ENCODE results near the gene SREK1IP1.
A peak's percentile ranks its signal among the peaks of the same experiment; 100 is the strongest.

SREK1IP1 gene

DNA sequence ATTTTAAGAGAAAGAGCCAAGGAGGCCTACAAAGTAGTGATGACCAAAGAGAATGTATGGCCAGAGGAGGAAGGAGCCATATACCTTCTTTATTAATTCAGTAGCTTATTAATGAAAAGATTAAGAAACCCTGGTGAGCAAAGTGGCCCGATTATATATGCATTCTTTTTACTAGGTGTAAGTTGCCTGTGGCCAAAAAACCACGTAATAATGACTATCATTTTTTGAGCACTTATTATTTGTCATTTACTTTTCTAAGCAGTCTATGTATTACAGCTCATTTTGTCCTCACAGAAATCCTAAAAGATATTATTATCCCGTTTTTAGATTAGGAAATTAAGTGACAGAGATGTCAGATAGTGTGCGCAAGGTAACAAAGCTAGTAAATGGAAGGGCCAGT, 3.2 kb upstream of the SREK1IP1 start:
- no peak overlapping the region for H3K27ac ChIP-seq
- CTCF ChIA-PET, result interaction anchor here (0.6 to 0.8 kb wide), 2 partner anchors 12 to 710 kb away, joined by 3 to 5 read pairs; partner anchors contain the start of gene ADAMTS6
- TF ChIP-seq, protein P1, sequence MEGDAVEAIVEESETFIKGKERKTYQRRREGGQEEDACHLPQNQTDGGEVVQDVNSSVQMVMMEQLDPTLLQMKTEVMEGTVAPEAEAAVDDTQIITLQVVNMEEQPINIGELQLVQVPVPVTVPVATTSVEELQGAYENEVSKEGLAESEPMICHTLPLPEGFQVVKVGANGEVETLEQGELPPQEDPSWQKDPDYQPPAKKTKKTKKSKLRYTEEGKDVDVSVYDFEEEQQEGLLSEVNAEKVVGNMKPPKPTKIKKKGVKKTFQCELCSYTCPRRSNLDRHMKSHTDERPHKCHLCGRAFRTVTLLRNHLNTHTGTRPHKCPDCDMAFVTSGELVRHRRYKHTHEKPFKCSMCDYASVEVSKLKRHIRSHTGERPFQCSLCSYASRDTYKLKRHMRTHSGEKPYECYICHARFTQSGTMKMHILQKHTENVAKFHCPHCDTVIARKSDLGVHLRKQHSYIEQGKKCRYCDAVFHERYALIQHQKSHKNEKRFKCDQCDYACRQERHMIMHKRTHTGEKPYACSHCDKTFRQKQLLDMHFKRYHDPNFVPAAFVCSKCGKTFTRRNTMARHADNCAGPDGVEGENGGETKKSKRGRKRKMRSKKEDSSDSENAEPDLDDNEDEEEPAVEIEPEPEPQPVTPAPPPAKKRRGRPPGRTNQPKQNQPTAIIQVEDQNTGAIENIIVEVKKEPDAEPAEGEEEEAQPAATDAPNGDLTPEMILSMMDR (conservative IDR thresholded peaks at IDR 0.05; ENCODE audit: low read depth), result no peak
- POLR2A ChIA-PET (ENCODE audit: low non-redundant PET), result no interaction called here
- no peak for DNase-seq (ENCODE audit: low spot score)

GRCh38 chr5:64769855-64770254, 1.4 kb upstream of the SREK1IP1 start:
- ChIA-PET POLR2A (ENCODE audit: low non-redundant PET) (no interaction called here), CTCF (interaction anchor here (0.7 kb wide), 1 partner anchor 807 kb away, joined by 3 read pairs; no protein-coding TSS in a partner anchor)
- no peak for DNase-seq (ENCODE audit: low spot score)
- no peak overlapping the region for H3K27ac ChIP-seq
- TF ChIP-seq, protein P1 (conservative IDR thresholded peaks at IDR 0.05; ENCODE audit: low read depth), result no peak

- ChIA-PET CTCF (interaction anchor here (0.6 kb wide), 3 partner anchors 140 to 697 kb away, joined by 3 to 4 read pairs (median 3); no protein-coding TSS in a partner anchor), POLR2A (ENCODE audit: low non-redundant PET) (interaction anchor here (0.6 kb wide), 1 partner anchor 505 kb away, joined by 3 read pairs; no protein-coding TSS in a partner anchor)
- H3K27ac ChIP-seq, result peak overlapping the region; percentile 86
- TF ChIP-seq, protein P1 (conservative IDR thresholded peaks at IDR 0.05; ENCODE audit: low read depth), result no peak
- DNase-seq (ENCODE audit: low spot score), result no peak
Observed at GRCh38 chr5:64767959-64768357, 533 bp downstream of the SREK1IP1 start.

DNA sequence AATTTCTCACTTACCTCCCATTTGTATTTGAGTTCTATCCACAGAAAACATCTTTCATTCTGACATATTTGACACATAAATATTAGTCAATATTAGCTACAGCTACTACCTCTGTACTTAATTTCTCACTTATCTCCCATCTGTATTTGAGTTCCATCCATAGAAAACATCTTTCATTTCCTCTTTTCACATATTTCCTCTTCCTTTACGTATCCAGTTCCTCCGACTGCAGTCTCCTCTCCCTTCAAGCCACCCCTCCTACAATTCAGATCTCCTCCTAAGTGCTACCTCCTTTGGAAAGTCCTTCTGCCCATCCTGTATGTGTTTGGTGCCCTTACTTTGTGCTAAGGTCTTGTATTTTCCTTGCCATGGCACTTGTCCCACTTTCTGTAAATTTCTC, 1.6 kb downstream of the SREK1IP1 start:
- POLR2A ChIA-PET (ENCODE audit: low non-redundant PET), result no interaction called here
- no peak for DNase-seq (ENCODE audit: low spot score)
- H3K27ac ChIP-seq, result no peak overlapping the region
- CTCF ChIA-PET, result interaction anchor here (0.6 kb wide), 1 partner anchor 478 kb away, joined by 3 read pairs; no protein-coding TSS in a partner anchor
- TF ChIP-seq, protein P1 (conservative IDR thresholded peaks at IDR 0.05; ENCODE audit: low read depth), result no peak

GRCh38 chr5:64765804-64766504, 2.5 kb downstream of the SREK1IP1 start:
- CTCF ChIA-PET, result no interaction called here
- POLR2A ChIA-PET (ENCODE audit: low non-redundant PET), result no interaction called here
- peak; percentile 95 for DNase-seq (ENCODE audit: low spot score)
- no peak overlapping the region for H3K27ac ChIP-seq
- TF ChIP-seq, protein P1 (conservative IDR thresholded peaks at IDR 0.05; ENCODE audit: low read depth), result no peak

DNA sequence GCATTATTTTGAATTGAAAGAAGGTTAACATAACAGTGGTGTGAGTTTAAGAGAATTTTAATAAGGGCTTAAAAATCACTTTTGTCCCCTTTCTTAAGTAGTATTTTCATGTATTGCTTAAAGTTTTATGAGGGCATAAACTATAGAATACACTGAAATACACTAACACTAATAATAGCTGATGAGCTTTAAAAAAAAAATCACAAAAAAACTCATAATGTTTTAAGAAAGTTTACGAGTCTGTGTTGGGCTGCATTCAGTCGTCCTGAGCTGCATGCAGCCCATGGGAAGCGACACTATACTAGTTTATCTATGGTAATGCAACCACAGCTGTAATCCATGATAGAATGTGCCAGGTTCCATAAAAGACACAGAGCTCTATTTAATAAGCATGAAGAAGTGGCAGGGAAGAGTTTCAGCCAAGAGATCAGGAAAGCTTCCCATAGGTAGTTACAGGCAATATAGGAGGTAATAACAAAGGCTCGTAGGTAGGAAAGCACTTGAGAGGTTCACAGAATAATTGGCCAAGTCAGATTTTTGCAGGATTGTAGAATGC, 4.5 kb downstream of the SREK1IP1 start:
- DNase-seq (ENCODE audit: low spot score), result no peak
- ChIA-PET CTCF (no interaction called here), POLR2A (ENCODE audit: low non-redundant PET) (no interaction called here)
- H3K27ac ChIP-seq, result no peak overlapping the region
- TF ChIP-seq, protein P1 (conservative IDR thresholded peaks at IDR 0.05; ENCODE audit: low read depth), result no peak

Measured in RWPE1 (cell line).